H9 (cell line): ENCODE data around the gene CPSF4L. TPM values are rescaled to one million over a fixed set of nuclear protein-coding genes. Genes with fewer than 3 reads are reported as not detected.

Experiments used
- DNase-seq: peaks from one replicate; pipeline ENCODE4 v3.0.0-alpha.2; 2017
- H2AFZ ChIP-seq: one replicate; pipeline ENCODE4 v1.6.1; 2013; ENCODE audit warnings: mild to moderate bottlenecking, low read length, control low read depth, moderate library complexity
- H2AK5ac ChIP-seq: 2 replicates; pipeline ENCODE4 v1.6.1; 2013; ENCODE audit warnings: low read length, control low read depth, mixed read lengths; ENCODE audit not compliant: insufficient read length
- H2BK120ac ChIP-seq: one replicate; pipeline ENCODE4 v1.6.1; 2013; ENCODE audit warnings: low read depth, mild to moderate bottlenecking, low read length, control low read depth, inconsistent platforms; ENCODE audit not compliant: poor library complexity, severe bottlenecking
- H2BK12ac ChIP-seq: 2 replicates; pipeline ENCODE4 v1.6.1; 2013; ENCODE audit warnings: low read length, control low read depth, mixed read lengths, low read depth; ENCODE audit not compliant: insufficient read length
- H2BK15ac ChIP-seq: 2 replicates; pipeline ENCODE4 v1.6.1; 2013; ENCODE audit warnings: low read depth, low read length, control low read depth
- H2BK20ac ChIP-seq: one replicate; pipeline ENCODE4 v1.6.1; 2013; ENCODE audit warnings: low read depth, mild to moderate bottlenecking, low read length, control low read depth, inconsistent platforms; ENCODE audit not compliant: poor library complexity, severe bottlenecking
- H2BK5ac ChIP-seq: 2 replicates; pipeline ENCODE4 v1.6.1; 2013; ENCODE audit warnings: low read length, control low read depth, mixed read lengths; ENCODE audit not compliant: insufficient read length
- H3K14ac ChIP-seq: 2 replicates; pipeline ENCODE4 v1.6.1; 2013; ENCODE audit warnings: low read length, control low read depth; ENCODE audit not compliant: insufficient read depth
- H3K18ac ChIP-seq: 2 replicates; pipeline ENCODE4 v1.6.1; 2013; ENCODE audit warnings: low read depth, mild to moderate bottlenecking, mixed read lengths, low read length, control low read depth; ENCODE audit not compliant: insufficient read length
- H3K23ac ChIP-seq: 2 replicates; pipeline ENCODE4 v1.6.1; 2013; ENCODE audit warnings: low read length, control low read depth, mixed read lengths, low read depth; ENCODE audit not compliant: insufficient read length
- H3K23me2 ChIP-seq: 2 replicates; pipeline ENCODE4 v1.6.1; 2013; ENCODE audit warnings: low read depth, mild to moderate bottlenecking, mixed read lengths, low read length, control low read depth; ENCODE audit not compliant: insufficient read length, poor library complexity, severe bottlenecking
- H3K27ac ChIP-seq: 2 replicates; pipeline ENCODE4 v1.5.1; 2013; ENCODE audit warnings: low read length, control low read depth, mixed read lengths, low read depth; ENCODE audit not compliant: insufficient read length
- H3K27me3 ChIP-seq: 2 replicates; pipeline ENCODE4 v1.6.1; 2013; ENCODE audit warnings: low read length, control low read depth, inconsistent platforms; ENCODE audit not compliant: insufficient read depth
- H3K4ac ChIP-seq: 2 replicates; pipeline ENCODE4 v1.6.1; 2013; ENCODE audit warnings: low read depth, mild to moderate bottlenecking, control low read depth, inconsistent platforms, low read length, moderate library complexity
- H3K4me1 ChIP-seq: 2 replicates; pipeline ENCODE4 v1.6.1; 2013; ENCODE audit warnings: low read length, control low read depth, inconsistent platforms; ENCODE audit not compliant: insufficient read depth
- H3K4me2 ChIP-seq: 2 replicates; pipeline ENCODE4 v1.6.1; 2013; ENCODE audit warnings: low read length, control low read depth, mixed read lengths; ENCODE audit not compliant: insufficient read length, insufficient read depth
- H3K56ac ChIP-seq: 2 replicates; pipeline ENCODE4 v1.6.1; 2013; ENCODE audit warnings: low read depth, mild to moderate bottlenecking, mixed read lengths, low read length, control low read depth; ENCODE audit not compliant: insufficient read length
- H3K79me1 ChIP-seq: 2 replicates; pipeline ENCODE4 v1.6.1; 2013; ENCODE audit warnings: low read depth, mild to moderate bottlenecking, moderate library complexity, low read length, control low read depth, inconsistent platforms; ENCODE audit not compliant: insufficient read depth, poor library complexity, severe bottlenecking
- H3K79me2 ChIP-seq: 2 replicates; pipeline ENCODE4 v1.6.1; 2013; ENCODE audit warnings: low read length, control low read depth, inconsistent platforms; ENCODE audit not compliant: insufficient read depth
- H3K9ac ChIP-seq: 2 replicates; pipeline ENCODE4 v1.6.1; 2013; ENCODE audit warnings: low read length, control low read depth, mixed read lengths; ENCODE audit not compliant: insufficient read length; ENCODE audit errors: extremely low read depth
- H3K9me3 ChIP-seq: one replicate; pipeline ENCODE4 v1.6.1; 2013; ENCODE audit warnings: low read depth, low read length, inconsistent platforms; ENCODE audit not compliant: control insufficient read depth
- H3T11ph ChIP-seq: one replicate; pipeline ENCODE4 v1.6.1; 2013; ENCODE audit warnings: mild to moderate bottlenecking, low read length, control low read depth, inconsistent platforms
- H4K20me1 ChIP-seq: one replicate; pipeline ENCODE4 v1.6.1; 2013; ENCODE audit not compliant: control insufficient read depth, insufficient read length, insufficient read depth
- H4K5ac ChIP-seq: 2 replicates; pipeline ENCODE4 v1.6.1; 2013; ENCODE audit warnings: low read depth, mild to moderate bottlenecking, mixed read lengths, low read length, control low read depth; ENCODE audit not compliant: insufficient read length
- H4K8ac ChIP-seq: replicated peaks from 2 replicates; pipeline ENCODE4 v1.6.1; 2013; ENCODE audit warnings: low read length, control low read depth, mixed read lengths, low read depth; ENCODE audit not compliant: insufficient read length
- H4K91ac ChIP-seq: 2 replicates; pipeline ENCODE4 v1.6.1; 2013; ENCODE audit warnings: low read depth, mild to moderate bottlenecking, moderate library complexity, mixed read lengths, low read length, control low read depth; ENCODE audit not compliant: insufficient read length
- H3K27ac Mint-ChIP-seq, 3 experiments: 2 replicates in 2 of 3; 3 replicates in 1 of 3; pipeline ENCODE4 v1.8.0; 2020 to 2021; ENCODE audit warnings: mixed read lengths in 3 of 3, mild to moderate bottlenecking in 1 of 3, moderate library complexity in 1 of 3
- H3K27me3 Mint-ChIP-seq: 2 replicates; pipeline ENCODE4 v1.8.0; 2021; ENCODE audit warnings: low read depth, mild to moderate bottlenecking, moderate library complexity, mixed read lengths
- H3K36me3 Mint-ChIP-seq, 3 experiments: 2 replicates in 2 of 3; 3 replicates in 1 of 3; pipeline ENCODE4 v1.8.0; 2020 to 2021; ENCODE audit warnings: low read depth in 3 of 3, mixed read lengths in 3 of 3; ENCODE audit not compliant: insufficient read depth in 1 of 3
- H3K4me1 Mint-ChIP-seq, 2 experiments: 2 replicates each; pipeline ENCODE4 v1.8.0; 2020; ENCODE audit warnings: mixed read lengths in 2 of 2
- H3K4me3 Mint-ChIP-seq, 2 experiments: 2 replicates in 1 of 2; 3 replicates in 1 of 2; pipeline ENCODE4 v1.8.0; 2020 to 2021; ENCODE audit warnings: mild to moderate bottlenecking in 2 of 2, mixed read lengths in 2 of 2, moderate library complexity in 1 of 2
- H3K9me3 Mint-ChIP-seq, 2 experiments: 2 replicates in 1 of 2; 3 replicates in 1 of 2; pipeline ENCODE4 v1.8.0; 2020; ENCODE audit warnings: mild to moderate bottlenecking in 2 of 2, mixed read lengths in 2 of 2, moderate library complexity in 1 of 2
- WGBS: extraction: QIAGEN DNeasy Blood & Tissue Kit; methylation state at CpG from one replicate; pipeline ENCODE4 v1.1.7; 2013; ENCODE audit warnings: missing lambda C conversion rate, low lambda C conversion rate, mixed read lengths; ENCODE audit not compliant: insufficient read length; ENCODE audit errors: extremely low coverage; 5-methylcytosine and 5-hydroxymethylcytosine counted together
- total RNA-seq: library from RNA; stranded (reverse); gene quantifications from 2 replicates; pipeline ENCODE4 v1.2.1, GENCODE V29; 2021
- TF ChIP-seq, protein P1 (sequence below): fragments of 200-600 bp; sonication (generic); conservative IDR thresholded peaks from 3 replicates; pipeline ENCODE4 v1.8.0; 2021; ENCODE audit warnings: antibody characterized with exemption, mild to moderate bottlenecking

CPSF4L gene
- total RNA-seq, 1 experiment from 2014 or later, result not detected

DNA sequence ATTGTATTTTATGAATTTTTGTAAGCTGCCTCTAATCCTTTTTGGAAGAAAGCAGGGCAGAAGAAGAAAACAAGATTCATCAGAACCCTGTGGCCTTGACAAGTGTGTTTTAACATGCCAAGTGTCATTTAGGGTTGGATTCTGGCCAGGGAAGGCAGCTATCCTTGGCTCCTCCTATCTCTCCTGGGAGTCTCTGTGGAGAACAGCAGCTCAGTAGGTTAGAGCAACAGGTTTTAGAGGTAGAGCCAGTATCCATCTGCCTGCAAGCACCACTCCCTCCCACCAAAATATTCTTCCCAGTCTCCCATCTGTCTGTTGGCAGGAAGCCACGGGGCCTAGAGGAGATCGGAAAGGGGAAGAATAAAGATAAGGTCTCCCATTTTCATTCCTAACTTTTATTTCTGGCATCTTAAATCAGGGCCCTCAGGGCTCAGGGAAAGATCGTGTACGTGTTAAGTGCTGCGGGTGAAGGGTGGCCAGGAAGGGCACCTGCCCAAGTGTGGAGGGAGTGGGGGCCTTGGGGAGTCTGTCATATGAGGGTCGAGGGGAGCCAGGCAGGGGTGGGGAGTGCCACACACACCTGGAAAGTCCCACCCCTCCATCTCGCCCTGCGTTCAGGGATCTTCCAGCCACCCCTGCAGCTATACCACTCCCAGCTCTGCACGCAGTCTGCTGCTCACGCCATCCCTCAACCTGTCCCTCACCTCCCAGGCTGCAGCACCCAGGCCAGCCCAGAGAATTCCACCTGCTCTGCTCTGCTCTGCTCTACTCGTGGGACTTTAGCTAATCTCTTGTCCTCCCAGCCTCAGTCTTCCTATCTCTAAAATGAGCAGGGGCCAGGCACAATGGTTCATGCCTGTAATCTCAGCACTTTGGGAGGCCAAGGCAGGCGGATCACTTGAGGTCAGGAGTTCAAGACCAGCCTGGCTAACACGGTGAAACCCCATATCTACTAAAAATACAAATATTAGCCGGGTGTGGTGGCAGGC is 17.1 kb upstream of the CPSF4L start:
- no peaks in the 10 kb centered on the region for H3K9me3 ChIP-seq
- H3K4me2 ChIP-seq, result no peak overlapping the region
- H3K18ac ChIP-seq, result no peak overlapping the region
- no peak overlapping the region for H2BK120ac ChIP-seq
- H3K9ac ChIP-seq, result no peak overlapping the region
- no peak overlapping the region for H4K8ac ChIP-seq
- H2BK20ac ChIP-seq, result no peak overlapping the region
- Mint-ChIP-seq H3K4me1 (peaks cover 17 to 22% of the 10 kb centered on the region in 2 experiments), H3K4me3 (no peak overlapping the region), H3K27ac (peak overlapping the region in 1 of 3 experiments; percentile 13; a peak in 1 of 7 replicates), H3K27me3 (no peaks in the 10 kb centered on the region), H3K36me3 (peaks cover 0 to 2% (median 0%) of the 10 kb centered on the region in 3 experiments; a peak in 2 of 7 replicates), H3K9me3 (no peaks in the 10 kb centered on the region)
- WGBS, result no CpG with 5 or more reads among the region's 14 CpGs
- H2BK15ac ChIP-seq, result no peak overlapping the region
- no peak overlapping the region for H2BK12ac ChIP-seq
- no peaks in the 10 kb centered on the region for H3K79me2 ChIP-seq
- H3T11ph ChIP-seq, result no peak overlapping the region
- no peak overlapping the region for H4K5ac ChIP-seq
- H3K56ac ChIP-seq, result no peak overlapping the region
- no peak overlapping the region for H2AK5ac ChIP-seq
- H3K14ac ChIP-seq, result no peak overlapping the region; the same call in 1 of the 2 replicates
- no peak overlapping the region for H2BK5ac ChIP-seq
- DNase-seq, result peak; percentile 31
- no peak overlapping the region for H3K27ac ChIP-seq
- peaks cover 3% of the 10 kb centered on the region; the same call in 1 of the 2 replicates for H3K4me1 ChIP-seq
- no peak overlapping the region for H4K91ac ChIP-seq
- H2AFZ ChIP-seq, result no peak overlapping the region
- no peaks in the 10 kb centered on the region for H4K20me1 ChIP-seq
- no peaks in the 10 kb centered on the region for H3K23me2 ChIP-seq
- TF ChIP-seq, protein P1, sequence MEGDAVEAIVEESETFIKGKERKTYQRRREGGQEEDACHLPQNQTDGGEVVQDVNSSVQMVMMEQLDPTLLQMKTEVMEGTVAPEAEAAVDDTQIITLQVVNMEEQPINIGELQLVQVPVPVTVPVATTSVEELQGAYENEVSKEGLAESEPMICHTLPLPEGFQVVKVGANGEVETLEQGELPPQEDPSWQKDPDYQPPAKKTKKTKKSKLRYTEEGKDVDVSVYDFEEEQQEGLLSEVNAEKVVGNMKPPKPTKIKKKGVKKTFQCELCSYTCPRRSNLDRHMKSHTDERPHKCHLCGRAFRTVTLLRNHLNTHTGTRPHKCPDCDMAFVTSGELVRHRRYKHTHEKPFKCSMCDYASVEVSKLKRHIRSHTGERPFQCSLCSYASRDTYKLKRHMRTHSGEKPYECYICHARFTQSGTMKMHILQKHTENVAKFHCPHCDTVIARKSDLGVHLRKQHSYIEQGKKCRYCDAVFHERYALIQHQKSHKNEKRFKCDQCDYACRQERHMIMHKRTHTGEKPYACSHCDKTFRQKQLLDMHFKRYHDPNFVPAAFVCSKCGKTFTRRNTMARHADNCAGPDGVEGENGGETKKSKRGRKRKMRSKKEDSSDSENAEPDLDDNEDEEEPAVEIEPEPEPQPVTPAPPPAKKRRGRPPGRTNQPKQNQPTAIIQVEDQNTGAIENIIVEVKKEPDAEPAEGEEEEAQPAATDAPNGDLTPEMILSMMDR, result no peak
- no peak overlapping the region for H3K4ac ChIP-seq
- no peak overlapping the region for H3K23ac ChIP-seq
- no peaks in the 10 kb centered on the region for H3K27me3 ChIP-seq
- H3K79me1 ChIP-seq, result no peaks in the 10 kb centered on the region
